Endometrial microvascular endothelial cells (primary cell): ENCODE data around the gene UBE2Q2. TPM values are rescaled to one million over a fixed set of nuclear protein-coding genes. Genes with fewer than 3 reads are reported as not detected.
"Not testable (repeated sequence)": the region's sequence is repeated elsewhere in the genome, so short reads cannot be mapped to it uniquely, and the experiment has no call there.

ENCODE experiments used
- in situ Hi-C: cut with HindIII; loops from 2 replicates; pipeline ENCODE4 v1.10.0; 2017; ENCODE audit warnings: low sequenced_read_pairs, low pct_unique_long_range_greater_than_20kb; ENCODE audit errors: inconsistent ontology term
- total RNA-seq: library from RNA; depleted of rRNA; stranded (reverse); fragments of >200 nt; gene quantifications from one replicate; pipeline ENCODE4 v1.2.3, GENCODE V29; 2015; ENCODE audit errors: inconsistent ontology term

UBE2Q2 gene
- 24.8 TPM for total RNA-seq

DNA sequence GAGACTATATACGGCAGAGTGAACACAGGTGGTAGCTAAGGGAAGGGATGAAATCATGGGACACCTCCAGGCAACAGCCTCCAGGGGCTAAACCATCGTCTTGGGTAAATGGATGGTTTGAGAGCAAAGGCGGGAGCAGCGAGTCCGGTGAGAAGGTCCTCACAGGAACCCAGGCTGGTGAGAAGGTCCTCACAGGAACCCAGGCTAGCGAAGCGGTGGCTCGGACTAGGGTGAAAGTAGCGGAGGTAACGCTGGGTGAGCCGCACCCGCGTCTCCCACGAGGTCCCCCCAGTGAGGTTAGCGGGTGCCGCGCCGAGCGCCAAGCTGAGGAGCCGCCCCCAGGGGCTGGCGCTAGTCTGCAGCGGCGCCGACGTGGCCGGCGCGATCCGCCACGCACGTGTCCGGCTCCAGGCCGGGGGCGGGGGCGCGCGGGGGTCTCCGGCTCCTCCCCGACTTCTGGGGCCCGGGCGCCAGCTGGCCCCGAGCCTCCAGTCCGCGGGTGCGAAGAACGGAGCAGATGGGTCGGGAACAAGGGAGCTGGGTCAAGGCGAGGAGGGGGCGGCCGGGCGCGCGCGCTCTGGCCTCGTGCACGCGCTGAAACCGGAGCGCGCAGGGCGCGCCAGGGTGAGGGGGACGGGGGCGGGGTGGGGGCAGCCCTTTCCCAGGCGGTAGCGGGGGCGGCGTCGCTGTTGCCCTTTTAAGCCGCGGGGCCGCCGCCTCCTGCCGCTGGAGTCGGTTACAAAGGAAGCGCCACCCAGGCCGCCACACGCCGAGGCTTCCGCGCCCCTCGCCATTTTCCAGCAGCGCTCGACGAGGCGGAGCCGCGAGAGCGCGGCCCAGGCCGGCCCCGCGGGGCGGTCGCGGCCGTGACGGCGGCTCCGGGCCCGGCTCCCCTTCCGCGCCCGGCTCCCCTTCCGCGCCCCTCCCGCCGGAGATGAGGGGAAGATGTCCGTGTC, at the start of gene UBE2Q2:
Gene UBE2Q2, plus strand, starts transcription at position 726 of the 956 bp plus-strand sequence. Its CDS starts 220 bp downstream, at position 946.
- in situ Hi-C loops = no loop called here

DNA sequence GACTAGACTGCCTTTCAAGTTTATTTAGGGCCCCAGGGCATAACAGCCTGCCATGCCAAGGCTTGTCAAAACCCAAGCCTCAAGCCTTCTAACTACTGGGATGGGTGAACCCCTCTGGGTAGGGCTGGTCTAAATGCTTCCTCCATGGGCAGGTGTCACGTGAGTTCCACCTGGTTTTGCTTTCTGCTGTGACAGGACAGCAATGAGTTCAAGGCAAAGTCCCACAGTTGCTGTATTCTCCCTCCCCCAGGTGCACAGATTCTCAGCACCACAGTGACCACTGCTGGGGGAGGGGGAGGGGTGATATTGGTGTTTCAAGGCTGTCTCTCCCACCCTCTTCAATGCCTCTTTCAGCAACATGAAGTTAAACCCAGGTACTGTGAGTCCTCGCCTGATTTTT, 46.9 kb upstream of the UBE2Q2 start:
- in situ Hi-C loops = no loop called here

- in situ Hi-C loops = not testable (repeated sequence)
These were observed 46.1 kb upstream of the UBE2Q2 start for GRCh38 chr15:75797146-75797545.

GRCh38 chr15:75799190-75799589, 44.1 kb upstream of the UBE2Q2 start:
- in situ Hi-C loops = no loop called here

DNA sequence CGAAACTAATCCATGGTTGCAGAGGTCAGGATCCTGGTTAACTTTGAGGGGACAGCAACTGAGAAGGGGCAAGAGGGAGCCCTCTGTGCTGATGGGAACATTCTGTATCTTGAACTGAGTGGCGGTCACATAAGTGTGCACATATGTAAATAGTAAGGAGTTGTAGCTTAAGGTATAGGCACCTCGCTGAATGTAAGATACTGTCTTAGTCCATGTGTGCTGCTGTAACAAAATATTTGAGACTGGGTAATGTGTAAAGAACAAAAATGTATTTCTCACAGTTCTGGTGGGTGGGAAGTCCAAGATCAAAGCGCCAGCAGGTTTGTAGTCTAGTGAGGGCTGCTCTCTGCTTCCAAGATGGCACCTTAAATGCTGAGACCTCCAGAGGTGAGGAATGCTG, 42.8 kb upstream of the UBE2Q2 start:
- in situ Hi-C loops = not testable (repeated sequence)

- in situ Hi-C loops = no loop called here
These were observed 41.2 kb upstream of the UBE2Q2 start for GRCh38 chr15:75801859-75802593.

DNA sequence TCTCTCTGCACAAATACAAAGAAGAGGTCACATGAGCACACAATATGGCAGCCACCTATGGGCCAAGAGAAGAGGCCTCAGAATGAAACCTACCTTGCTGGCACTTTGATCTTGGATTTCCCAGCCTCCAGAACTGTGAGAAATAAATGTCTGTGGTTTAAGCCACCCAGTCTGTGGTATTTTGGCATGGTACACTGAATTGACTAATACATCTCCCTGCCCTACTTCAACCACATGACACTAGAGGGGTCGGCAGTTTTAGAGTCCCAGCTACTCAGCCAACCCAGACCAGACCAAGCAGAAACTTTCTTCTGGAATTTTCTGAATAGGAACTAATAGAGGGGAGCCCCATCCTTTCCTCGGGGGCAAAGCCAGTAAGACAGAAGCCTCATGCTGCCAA, 35.8 kb upstream of the UBE2Q2 start:
- in situ Hi-C loops = not testable (repeated sequence)

DNA sequence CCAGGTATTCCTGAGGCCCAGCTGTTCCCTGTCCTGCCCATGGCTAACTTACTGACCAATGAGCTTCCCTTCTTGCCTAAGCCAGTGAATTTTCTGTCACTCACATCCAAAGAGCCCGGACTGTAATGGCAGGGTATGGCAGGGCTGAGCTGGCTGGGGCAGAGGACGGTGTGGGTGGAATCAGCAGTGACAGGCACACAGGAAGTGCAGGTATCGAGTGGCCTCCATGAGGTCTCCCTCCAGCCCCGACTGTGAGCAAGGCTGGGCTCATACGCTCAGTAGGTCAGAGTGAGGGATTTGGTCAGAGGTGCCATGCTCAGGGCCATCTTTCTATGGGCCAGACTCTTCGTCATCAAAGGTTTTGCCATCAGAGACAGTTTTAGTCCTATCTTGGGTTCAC, 35.2 kb upstream of the UBE2Q2 start:
- in situ Hi-C loops = not testable (repeated sequence)

GRCh38 chr15:75808563-75808962, 34.7 kb upstream of the UBE2Q2 start:
- in situ Hi-C loops = no loop called here

- in situ Hi-C loops = no loop called here
These were observed 33.1 kb upstream of the UBE2Q2 start for GRCh38 chr15:75809986-75810750.

DNA sequence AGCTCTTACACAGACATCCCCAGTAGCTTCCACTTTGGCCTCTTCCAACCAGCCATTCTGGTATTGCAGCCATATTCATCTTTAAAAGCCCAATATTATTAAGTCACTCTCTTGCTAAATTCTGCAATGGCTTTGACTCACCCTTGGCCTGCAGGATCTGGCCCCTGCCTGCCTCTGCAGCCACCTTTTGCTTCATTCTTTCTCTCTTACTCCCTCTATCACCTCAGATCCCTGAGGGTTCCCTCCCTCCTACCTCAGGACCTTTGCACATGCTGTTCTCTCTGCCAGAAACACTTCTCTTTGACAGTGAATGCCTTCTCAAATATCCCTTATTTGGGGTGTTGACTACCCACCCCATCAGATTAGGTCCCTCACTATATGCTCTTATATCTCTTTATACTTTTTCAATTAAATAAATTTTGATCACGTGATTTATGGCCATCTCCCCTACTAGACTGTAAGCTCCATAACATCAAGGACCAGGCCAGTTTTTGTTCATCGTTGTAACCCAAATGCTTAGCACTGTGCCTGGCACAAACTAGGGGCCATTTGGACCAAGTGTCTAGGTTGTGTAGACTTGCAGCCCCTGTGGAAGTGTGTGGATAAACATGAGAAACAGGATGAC, 32.3 kb upstream of the UBE2Q2 start:
- in situ Hi-C loops = no loop called here

GRCh38 chr15:75811626-75812025, 31.6 kb upstream of the UBE2Q2 start:
- in situ Hi-C loops = no loop called here

- in situ Hi-C loops = no loop called here
These were observed 28.5 kb upstream of the UBE2Q2 start for GRCh38 chr15:75814794-75815193.

- in situ Hi-C loops = no loop called here
These were observed 27.2 kb upstream of the UBE2Q2 start for GRCh38 chr15:75815811-75816719.

DNA sequence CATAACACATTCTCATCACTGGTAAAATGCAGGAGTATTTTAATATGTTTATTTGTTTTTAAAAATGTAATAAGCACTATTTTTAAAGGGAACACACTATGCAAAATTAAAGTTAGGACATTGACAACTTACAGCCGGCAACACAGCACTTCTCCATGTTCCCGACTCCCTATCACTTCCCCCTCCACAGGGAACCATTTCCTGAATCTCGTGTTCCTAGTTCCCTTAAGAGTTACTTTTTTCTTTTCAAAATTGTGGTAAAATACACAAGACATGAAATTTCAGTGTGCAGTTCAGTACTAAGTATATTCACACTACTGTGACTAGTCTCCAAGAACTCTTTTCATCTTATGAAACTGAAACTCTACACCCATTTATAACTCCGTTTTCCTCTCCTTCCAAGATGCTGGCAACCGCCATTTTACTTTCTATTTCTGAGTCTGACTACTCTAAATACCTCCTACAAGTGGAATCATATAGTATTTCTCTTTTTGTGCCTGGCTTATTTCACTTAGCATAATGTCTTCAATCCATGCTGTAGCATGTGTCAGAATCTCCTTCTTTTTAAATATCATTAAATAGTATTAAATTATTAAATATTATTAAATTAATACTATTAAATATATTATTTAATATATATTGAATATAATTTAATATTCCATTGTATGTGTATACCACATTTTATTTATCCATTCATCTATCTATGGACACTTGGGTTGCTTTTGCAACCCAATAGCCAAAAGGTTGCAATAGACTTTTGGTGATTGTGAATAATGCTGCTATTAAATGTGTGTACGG, 25.9 kb upstream of the UBE2Q2 start:
- in situ Hi-C loops = no loop called here

GRCh38 chr15:75820206-75820605, 23.0 kb upstream of the UBE2Q2 start:
- in situ Hi-C loops = no loop called here

DNA sequence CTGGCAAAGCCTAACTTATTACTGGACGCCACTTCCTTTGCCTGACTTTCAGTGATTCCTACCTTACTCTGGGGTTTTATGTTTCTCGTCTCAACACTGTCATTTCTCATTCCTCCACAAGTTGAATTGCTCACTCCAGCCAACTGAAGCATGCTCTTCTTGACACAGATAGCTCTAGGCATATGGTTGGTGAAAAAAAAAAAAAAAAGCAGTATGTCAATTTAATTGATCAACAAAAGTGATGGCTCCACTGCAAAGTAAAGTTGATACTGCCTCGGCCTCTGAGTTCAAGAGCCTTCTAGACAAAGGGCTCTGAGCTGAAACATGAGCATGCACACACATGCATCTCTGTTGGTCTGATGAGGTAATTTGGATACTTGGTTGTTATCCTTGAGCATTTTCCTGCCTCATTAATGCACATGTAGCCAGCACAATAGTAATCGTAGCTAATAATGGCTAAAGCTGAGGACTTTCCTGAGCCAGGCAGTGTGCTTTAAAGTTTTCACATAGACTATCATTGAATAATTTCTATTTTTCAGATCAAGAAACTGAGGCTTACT, 21.4 kb upstream of the UBE2Q2 start:
- in situ Hi-C loops = no loop called here
